Vagina (tissue), 2 donors: ENCODE measurements around the gene MBP.

ENCODE experiments used
- CTCF ChIP-seq, 3 experiments: fragments of 450-650 bp in 2 of 3; fragments of 200-600 bp in 1 of 3; sonication (generic) in 1 of 3; IDR thresholded peaks; one replicate each; pipeline ENCODE4 v1.5.1; 2017 to 2019; ENCODE audit warnings: antibody characterized with exemption in 3 of 3, mild to moderate bottlenecking in 2 of 3, moderate library complexity in 2 of 3
- POLR2A ChIP-seq, 2 donors: fragments of 450-650 bp; IDR thresholded peaks; one replicate each; pipeline ENCODE4 v1.6.1; 2017; ENCODE audit warnings: antibody characterized with exemption in 2 of 2, mild to moderate bottlenecking in 2 of 2, moderate library complexity in 2 of 2
- POLR2AphosphoS5 ChIP-seq, 2 donors: sonication (generic); formaldehyde crosslinking; IDR thresholded peaks; one replicate each; pipeline ENCODE4 v1.9.0; 2017; ENCODE audit warnings: antibody characterized with exemption in 2 of 2, mild to moderate bottlenecking in 2 of 2, low read depth in 1 of 2; ENCODE audit not compliant: insufficient read depth in 1 of 2

- TF ChIP-seq CTCF (IDR thresholded peaks at IDR 0.05) (no peak), POLR2A (IDR thresholded peaks at IDR 0.05) (no peak), POLR2AphosphoS5 (IDR thresholded peaks at IDR 0.05; ENCODE audit: insufficient read depth in 1 of 2, low read depth in 1 of 2) (peak in 1 of 2 donors; percentile 20)
Observed at GRCh38 chr18:77106331-77106730, 26.3 kb downstream of the MBP start.
